LNCaP clone FGC (cell line): ENCODE results near the gene MRFAP1.
"Not testable (repeated sequence)": the region's sequence is repeated elsewhere in the genome, so short reads cannot be mapped to it uniquely, and the experiment has no call there.

Source experiments
- DNase-seq: peaks from one replicate; pipeline ENCODE4 v3.0.0-alpha.2; 2011; ENCODE audit warnings: low read depth
- H3K4me3 ChIP-seq: 2 replicates; pipeline ENCODE4 v1.5.1; 2011; ENCODE audit warnings: mild to moderate bottlenecking, low read depth, low read length, control low read depth
- TF ChIP-seq, protein P1 (sequence below): IDR thresholded peaks from 2 replicates; pipeline ENCODE4 v1.5.1; 2012; ENCODE audit warnings: mild to moderate bottlenecking; ENCODE audit not compliant: control insufficient read depth, insufficient read depth; ENCODE audit errors: extremely low read depth

MRFAP1 gene

DNA sequence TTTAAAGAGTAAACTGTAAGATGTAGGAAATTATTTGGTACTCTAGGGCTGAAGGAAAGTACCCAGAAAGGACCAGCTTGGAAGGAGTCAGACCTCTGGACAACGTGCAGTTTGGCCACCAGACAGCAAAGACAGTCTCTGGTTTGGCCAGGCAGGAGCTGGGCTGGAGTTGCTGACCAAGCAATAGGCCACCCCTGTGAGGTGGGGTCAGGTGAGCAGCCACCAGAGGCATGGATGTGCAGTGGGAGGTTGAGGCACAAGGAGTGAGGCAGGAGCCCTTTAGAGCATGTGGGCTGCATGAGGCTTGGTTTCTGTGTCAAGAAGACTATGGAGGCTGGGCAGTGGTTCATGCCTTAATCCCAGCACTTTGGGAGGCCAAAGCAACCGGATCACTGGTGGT, 17.7 kb upstream of the MRFAP1 start:
- TF ChIP-seq, protein P1, sequence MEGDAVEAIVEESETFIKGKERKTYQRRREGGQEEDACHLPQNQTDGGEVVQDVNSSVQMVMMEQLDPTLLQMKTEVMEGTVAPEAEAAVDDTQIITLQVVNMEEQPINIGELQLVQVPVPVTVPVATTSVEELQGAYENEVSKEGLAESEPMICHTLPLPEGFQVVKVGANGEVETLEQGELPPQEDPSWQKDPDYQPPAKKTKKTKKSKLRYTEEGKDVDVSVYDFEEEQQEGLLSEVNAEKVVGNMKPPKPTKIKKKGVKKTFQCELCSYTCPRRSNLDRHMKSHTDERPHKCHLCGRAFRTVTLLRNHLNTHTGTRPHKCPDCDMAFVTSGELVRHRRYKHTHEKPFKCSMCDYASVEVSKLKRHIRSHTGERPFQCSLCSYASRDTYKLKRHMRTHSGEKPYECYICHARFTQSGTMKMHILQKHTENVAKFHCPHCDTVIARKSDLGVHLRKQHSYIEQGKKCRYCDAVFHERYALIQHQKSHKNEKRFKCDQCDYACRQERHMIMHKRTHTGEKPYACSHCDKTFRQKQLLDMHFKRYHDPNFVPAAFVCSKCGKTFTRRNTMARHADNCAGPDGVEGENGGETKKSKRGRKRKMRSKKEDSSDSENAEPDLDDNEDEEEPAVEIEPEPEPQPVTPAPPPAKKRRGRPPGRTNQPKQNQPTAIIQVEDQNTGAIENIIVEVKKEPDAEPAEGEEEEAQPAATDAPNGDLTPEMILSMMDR, result no peak
- H3K4me3 ChIP-seq, result no peak overlapping the region
- no peak for DNase-seq

- TF ChIP-seq, protein P1, result no peak
- no peak for DNase-seq
- no peak overlapping the region for H3K4me3 ChIP-seq
Observed at GRCh38 chr4:6625256-6625655, 15.2 kb upstream of the MRFAP1 start.

- H3K4me3 ChIP-seq, result no peak overlapping the region
- DNase-seq, result no peak
- TF ChIP-seq, protein P1, result no peak
Observed at GRCh38 chr4:6626066-6626465, 14.4 kb upstream of the MRFAP1 start.

DNA sequence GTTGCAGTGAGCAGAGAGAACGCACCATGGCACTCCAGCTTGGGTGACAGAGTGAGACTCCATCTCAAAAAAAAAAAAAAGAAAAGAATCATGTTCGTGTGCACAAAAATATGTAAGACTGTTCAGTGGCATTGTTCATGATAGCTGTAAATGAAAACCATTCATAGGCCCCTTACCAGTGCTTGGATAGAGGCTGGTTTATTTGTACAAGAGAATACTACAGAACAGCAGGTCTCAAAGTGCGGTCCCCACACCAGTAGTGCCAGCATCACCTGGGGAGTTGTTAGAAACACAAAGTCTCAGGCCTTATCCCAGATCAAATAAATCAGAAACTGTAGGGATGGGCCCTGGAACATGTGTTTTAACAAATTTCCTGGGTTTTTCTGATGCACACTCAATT, 12.7 kb upstream of the MRFAP1 start:
- no peak for DNase-seq
- no peak overlapping the region for H3K4me3 ChIP-seq
- TF ChIP-seq, protein P1, result no peak

DNA sequence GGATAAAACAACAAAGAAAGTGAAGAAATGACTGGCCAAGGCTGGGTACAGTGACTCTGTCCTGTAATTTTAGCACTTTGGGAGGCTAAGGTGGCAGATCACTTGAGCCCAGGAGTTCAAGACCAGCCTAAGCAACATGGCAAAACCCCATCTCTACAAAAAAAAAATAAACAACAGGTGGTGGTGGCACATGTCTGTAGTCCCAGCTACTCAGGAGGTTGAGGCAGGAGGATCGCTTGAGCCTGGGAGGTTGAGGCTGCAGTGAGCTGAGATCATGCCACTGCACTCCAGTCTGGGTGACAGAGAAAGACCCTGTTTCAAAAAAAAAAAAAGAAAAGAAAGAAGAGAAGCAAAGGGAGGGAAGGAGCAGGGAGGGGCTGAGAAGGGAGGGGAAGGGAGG, 12.0 kb upstream of the MRFAP1 start:
- DNase-seq, H3K4me3 ChIP-seq: not testable (repeated sequence)

- DNase-seq, result no peak
- TF ChIP-seq, protein P1, result no peak
- no peak overlapping the region for H3K4me3 ChIP-seq
Observed at GRCh38 chr4:6632125-6632524, 8.4 kb upstream of the MRFAP1 start.

DNA sequence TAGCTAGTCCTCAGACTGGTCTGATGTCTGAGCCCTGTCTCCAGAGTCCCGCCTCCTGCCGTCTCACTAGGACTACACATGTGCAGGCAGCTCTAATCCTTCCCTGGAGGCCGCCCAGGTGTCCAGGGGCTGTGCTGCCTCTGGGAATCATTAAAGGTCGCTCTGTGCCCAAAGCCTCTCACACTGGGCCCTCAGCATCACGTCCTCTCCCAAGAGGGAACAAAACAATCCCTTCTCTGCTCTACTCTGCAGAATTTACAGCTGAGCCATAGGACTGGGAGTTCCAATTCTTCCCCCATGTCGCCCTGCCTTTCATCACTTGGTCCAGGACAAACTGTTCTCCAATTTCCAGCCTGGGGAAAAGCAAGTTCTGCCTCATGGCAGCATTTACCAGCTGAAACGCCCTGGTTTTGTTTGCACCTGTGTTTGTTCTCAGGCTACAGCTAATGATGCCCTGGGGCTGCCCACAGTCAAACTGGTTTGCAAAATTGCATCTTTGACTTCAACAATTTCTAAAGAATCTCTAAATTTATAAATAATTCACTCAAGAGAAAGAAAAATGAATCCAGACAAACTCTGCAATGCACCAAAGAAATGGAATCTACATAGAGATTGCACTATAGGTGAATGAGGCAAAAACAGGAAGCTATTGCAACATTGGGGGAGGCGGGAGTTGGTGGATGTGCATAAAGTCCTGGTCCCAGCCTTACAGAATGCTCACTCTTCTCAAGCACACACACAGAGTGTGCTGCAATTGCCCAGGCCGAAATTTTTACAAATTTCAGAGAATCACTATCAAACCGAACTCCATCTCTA, 7.2 kb upstream of the MRFAP1 start:
- TF ChIP-seq, protein P1, result 0 out of 2 replicates have a peak, but pooled peaks have one; percentile 8
- no peak overlapping the region for H3K4me3 ChIP-seq
- DNase-seq, result peak; percentile 67
